Activated T-cell treated with anti-CD3 and anti-CD28 coated beads, Interleukin-2, amount 50 U/mL, for 1 hour (primary cell): ENCODE results near the gene MFAP3.
"Not testable (repeated sequence)": the region's sequence is repeated elsewhere in the genome, so short reads cannot be mapped to it uniquely, and the experiment has no call there.

Experiments
- DNase-seq: peaks from one replicate; pipeline ENCODE4 v3.0.0-alpha.2; 2020

Gene MFAP3

GRCh38 chr5:154038707-154039457 is at the start of gene MFAP3, which contains the start of gene FAM114A2:
TSS of gene MFAP3 (plus strand) at chr5:154038967. CDS start at chr5:154049723, 10,756 bp downstream.
TSS of gene FAM114A2 (minus strand) at chr5:154038910. CDS start at chr5:154034953, 3,957 bp downstream.
- DNase-seq: peak; percentile 84

GRCh38 chr5:153991168-153991567 is 47.6 kb upstream of the MFAP3 start:
- DNase-seq: no peak

GRCh38 chr5:153998010-153998409 is 40.8 kb upstream of the MFAP3 start:
- DNase-seq: no peak

- DNase-seq: no peak
These were observed 40.0 kb upstream of the MFAP3 start for GRCh38 chr5:153998768-153999167.

- DNase-seq: no peak
These were observed 38.8 kb upstream of the MFAP3 start for GRCh38 chr5:153999995-154000394.

- DNase-seq: no peak
These were observed 38.1 kb upstream of the MFAP3 start for GRCh38 chr5:154000703-154001102.

- DNase-seq: no peak
These were observed 36.7 kb upstream of the MFAP3 start for GRCh38 chr5:154002093-154002492.

- DNase-seq: no peak
These were observed 36.2 kb upstream of the MFAP3 start for GRCh38 chr5:154002511-154003020.

- no peak for DNase-seq
These were observed 33.1 kb upstream of the MFAP3 start for GRCh38 chr5:154005648-154006047.

- no peak for DNase-seq
These were observed 28.1 kb upstream of the MFAP3 start for GRCh38 chr5:154010660-154011059.

GRCh38 chr5:154015071-154015693 is 23.6 kb upstream of the MFAP3 start:
- no peak for DNase-seq

- not testable (repeated sequence) for DNase-seq
These were observed 19.8 kb upstream of the MFAP3 start for GRCh38 chr5:154018919-154019318.

- DNase-seq: no peak
These were observed 12.8 kb upstream of the MFAP3 start for GRCh38 chr5:154025951-154026350.

GRCh38 chr5:154031937-154032489 is 6.8 kb upstream of the MFAP3 start:
- DNase-seq: no peak

- DNase-seq: no peak
These were observed 3.8 kb upstream of the MFAP3 start for GRCh38 chr5:154034944-154035343.

- no peak for DNase-seq
These were observed 483 bp upstream of the MFAP3 start for GRCh38 chr5:154038261-154038706.

- DNase-seq: no peak
These were observed 677 bp downstream of the MFAP3 start for GRCh38 chr5:154039458-154039829.

GRCh38 chr5:154042766-154043165 is 4.0 kb downstream of the MFAP3 start:
- DNase-seq: no peak

- DNase-seq: no peak
These were observed 5.3 kb downstream of the MFAP3 start for GRCh38 chr5:154044099-154044498.

GRCh38 chr5:154044581-154044980 is 5.8 kb downstream of the MFAP3 start:
- DNase-seq: no peak

GRCh38 chr5:154046486-154046885 is 7.7 kb downstream of the MFAP3 start:
- DNase-seq: no peak

- no peak for DNase-seq
These were observed 8.6 kb downstream of the MFAP3 start for GRCh38 chr5:154047324-154047723.

GRCh38 chr5:154049636-154050035 is 10.9 kb downstream of the MFAP3 start:
- DNase-seq: no peak

- no peak for DNase-seq
These were observed 14.7 kb downstream of the MFAP3 start for GRCh38 chr5:154053468-154053867.
